ENCODE data around the gene KRCC1. TPM values are rescaled to one million over a fixed set of nuclear protein-coding genes. Genes with fewer than 3 reads are reported as not detected.

The KRCC1 gene
- total and polyA plus RNA-seq, 4 donors: 17.2 to 31.2 (median 21.1) TPM

DNA sequence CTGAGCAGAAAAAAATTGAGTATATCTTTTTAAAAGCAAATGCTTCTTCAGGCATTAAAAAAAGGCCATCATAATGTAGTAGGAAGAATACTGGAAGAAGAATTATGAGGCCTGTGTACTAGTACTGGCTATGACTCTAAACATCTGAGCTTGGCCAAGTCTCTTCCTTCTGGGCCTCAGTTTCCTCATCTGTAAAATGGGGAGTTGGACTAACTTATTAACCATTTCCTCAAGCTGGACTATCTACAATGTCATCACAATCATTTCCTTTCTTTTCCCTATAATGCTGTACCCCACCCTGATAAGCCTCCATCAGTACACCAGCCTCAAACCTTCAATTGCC is 42.9 kb upstream of the KRCC1 start:
- TF ChIP-seq, protein P1, sequence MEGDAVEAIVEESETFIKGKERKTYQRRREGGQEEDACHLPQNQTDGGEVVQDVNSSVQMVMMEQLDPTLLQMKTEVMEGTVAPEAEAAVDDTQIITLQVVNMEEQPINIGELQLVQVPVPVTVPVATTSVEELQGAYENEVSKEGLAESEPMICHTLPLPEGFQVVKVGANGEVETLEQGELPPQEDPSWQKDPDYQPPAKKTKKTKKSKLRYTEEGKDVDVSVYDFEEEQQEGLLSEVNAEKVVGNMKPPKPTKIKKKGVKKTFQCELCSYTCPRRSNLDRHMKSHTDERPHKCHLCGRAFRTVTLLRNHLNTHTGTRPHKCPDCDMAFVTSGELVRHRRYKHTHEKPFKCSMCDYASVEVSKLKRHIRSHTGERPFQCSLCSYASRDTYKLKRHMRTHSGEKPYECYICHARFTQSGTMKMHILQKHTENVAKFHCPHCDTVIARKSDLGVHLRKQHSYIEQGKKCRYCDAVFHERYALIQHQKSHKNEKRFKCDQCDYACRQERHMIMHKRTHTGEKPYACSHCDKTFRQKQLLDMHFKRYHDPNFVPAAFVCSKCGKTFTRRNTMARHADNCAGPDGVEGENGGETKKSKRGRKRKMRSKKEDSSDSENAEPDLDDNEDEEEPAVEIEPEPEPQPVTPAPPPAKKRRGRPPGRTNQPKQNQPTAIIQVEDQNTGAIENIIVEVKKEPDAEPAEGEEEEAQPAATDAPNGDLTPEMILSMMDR (IDR thresholded peaks at IDR 0.05; ENCODE audit: control extremely low read depth, extremely low read depth): no peak
- Histone ChIP-seq H3K4me1 (ENCODE audit: control insufficient read depth in 5 of 5, insufficient read depth in 5 of 5, low read length in 5 of 5) (no peaks in the 10 kb centered on the region), H3K9ac (ENCODE audit: insufficient read depth in 1 of 2, low read length in 2 of 2) (no peak overlapping the region), H3K9me3 (ENCODE audit: control insufficient read depth in 4 of 4, insufficient read depth in 3 of 4, low read length in 3 of 4) (peaks cover 0 to 2% (median 0%) of the 10 kb centered on the region in 4 donors), H3K36me3 (ENCODE audit: control insufficient read depth in 4 of 4, insufficient read depth in 4 of 4, low read length in 4 of 4) (no peaks in the 10 kb centered on the region), H3K27me3 (ENCODE audit: control insufficient read depth in 3 of 3, insufficient read depth in 3 of 3, low read length in 2 of 3) (peaks cover 0 to under 1% (median 0%) of the 10 kb centered on the region in 3 donors), H3K4me3 (no peak overlapping the region), H3K27ac (ENCODE audit: low read depth in 1 of 2, low read length in 1 of 2) (no peak overlapping the region)
- ATAC-seq (ENCODE audit: insufficient read depth, low FRiP score) (no peak), DNase-seq (no peak)

GRCh38 chr2:88097891-88098557 is 42.4 kb upstream of the KRCC1 start:
- Histone ChIP-seq H3K9ac (ENCODE audit: insufficient read depth in 1 of 2, low read length in 2 of 2) (no peak overlapping the region), H3K27me3 (ENCODE audit: control insufficient read depth in 3 of 3, insufficient read depth in 3 of 3, low read length in 2 of 3) (peaks cover 0 to 4% (median 0%) of the 10 kb centered on the region in 3 donors), H3K4me3 (no peak overlapping the region), H3K27ac (ENCODE audit: low read depth in 1 of 2, low read length in 1 of 2) (no peak overlapping the region), H3K36me3 (ENCODE audit: control insufficient read depth in 4 of 4, insufficient read depth in 4 of 4, low read length in 4 of 4) (no peaks in the 10 kb centered on the region), H3K9me3 (ENCODE audit: control insufficient read depth in 4 of 4, insufficient read depth in 3 of 4, low read length in 3 of 4) (peaks cover 0 to 2% (median 0%) of the 10 kb centered on the region in 4 donors), H3K4me1 (ENCODE audit: control insufficient read depth in 5 of 5, insufficient read depth in 5 of 5, low read length in 5 of 5) (no peaks in the 10 kb centered on the region)
- no peak for ATAC-seq (ENCODE audit: insufficient read depth, low FRiP score)
- TF ChIP-seq, protein P1 (IDR thresholded peaks at IDR 0.05; ENCODE audit: control extremely low read depth, extremely low read depth): no peak
- 65 to 74% methylated on average over 4 of the region's 4 CpGs for WGBS, 2 donors
- no peak for DNase-seq

GRCh38 chr2:88097192-88097591 is 41.6 kb upstream of the KRCC1 start:
- ATAC-seq (ENCODE audit: insufficient read depth, low FRiP score): no peak
- peaks cover 0 to 2% (median 0%) of the 10 kb centered on the region in 4 donors for H3K9me3 ChIP-seq (ENCODE audit: control insufficient read depth in 4 of 4, insufficient read depth in 3 of 4, low read length in 3 of 4)
- 75 to 88% methylated on average over 3 of the region's 3 CpGs for WGBS, 2 donors
- no peaks in the 10 kb centered on the region for H3K36me3 ChIP-seq (ENCODE audit: control insufficient read depth in 4 of 4, insufficient read depth in 4 of 4, low read length in 4 of 4)
- DNase-seq: no peak
- no peaks in the 10 kb centered on the region for H3K4me1 ChIP-seq (ENCODE audit: control insufficient read depth in 5 of 5, insufficient read depth in 5 of 5, low read length in 5 of 5)
- no peak overlapping the region for H3K27ac ChIP-seq (ENCODE audit: low read depth in 1 of 2, low read length in 1 of 2)
- TF ChIP-seq, protein P1 (IDR thresholded peaks at IDR 0.05; ENCODE audit: control extremely low read depth, extremely low read depth): no peak
- H3K9ac ChIP-seq (ENCODE audit: insufficient read depth in 1 of 2, low read length in 2 of 2): no peak overlapping the region
- H3K27me3 ChIP-seq (ENCODE audit: control insufficient read depth in 3 of 3, insufficient read depth in 3 of 3, low read length in 2 of 3): peaks cover 0 to 4% (median 0%) of the 10 kb centered on the region in 3 donors
- no peak overlapping the region for H3K4me3 ChIP-seq

GRCh38 chr2:88096708-88097107 is 41.1 kb upstream of the KRCC1 start:
- Histone ChIP-seq H3K9ac (ENCODE audit: insufficient read depth in 1 of 2, low read length in 2 of 2) (no peak overlapping the region), H3K27me3 (ENCODE audit: control insufficient read depth in 3 of 3, insufficient read depth in 3 of 3, low read length in 2 of 3) (peaks cover 0 to 4% (median 0%) of the 10 kb centered on the region in 3 donors), H3K4me1 (ENCODE audit: control insufficient read depth in 5 of 5, insufficient read depth in 5 of 5, low read length in 5 of 5) (no peaks in the 10 kb centered on the region), H3K4me3 (no peak overlapping the region), H3K36me3 (ENCODE audit: control insufficient read depth in 4 of 4, insufficient read depth in 4 of 4, low read length in 4 of 4) (no peaks in the 10 kb centered on the region), H3K27ac (ENCODE audit: low read depth in 1 of 2, low read length in 1 of 2) (no peak overlapping the region), H3K9me3 (ENCODE audit: control insufficient read depth in 4 of 4, insufficient read depth in 3 of 4, low read length in 3 of 4) (peaks cover 0 to 2% (median 0%) of the 10 kb centered on the region in 4 donors)
- TF ChIP-seq, protein P1 (IDR thresholded peaks at IDR 0.05; ENCODE audit: control extremely low read depth, extremely low read depth): no peak
- ATAC-seq (ENCODE audit: insufficient read depth, low FRiP score) (no peak), DNase-seq (no peak)
- WGBS, 2 donors: 82 to 88% methylated on average over 5 of the region's 5 CpGs

Data from lung (tissue), 12 donors.